NCI-H146 (cell line): ENCODE measurements around the gene NTNG1.
"Not testable (repeated sequence)": the region's sequence is repeated elsewhere in the genome, so short reads cannot be mapped to it uniquely, and the experiment has no call there.

Experiments
- DNase-seq: peaks from one replicate; lab custom pipeline; 2025; lab: John Stamatoyannopoulos, UW

Gene NTNG1

DNA sequence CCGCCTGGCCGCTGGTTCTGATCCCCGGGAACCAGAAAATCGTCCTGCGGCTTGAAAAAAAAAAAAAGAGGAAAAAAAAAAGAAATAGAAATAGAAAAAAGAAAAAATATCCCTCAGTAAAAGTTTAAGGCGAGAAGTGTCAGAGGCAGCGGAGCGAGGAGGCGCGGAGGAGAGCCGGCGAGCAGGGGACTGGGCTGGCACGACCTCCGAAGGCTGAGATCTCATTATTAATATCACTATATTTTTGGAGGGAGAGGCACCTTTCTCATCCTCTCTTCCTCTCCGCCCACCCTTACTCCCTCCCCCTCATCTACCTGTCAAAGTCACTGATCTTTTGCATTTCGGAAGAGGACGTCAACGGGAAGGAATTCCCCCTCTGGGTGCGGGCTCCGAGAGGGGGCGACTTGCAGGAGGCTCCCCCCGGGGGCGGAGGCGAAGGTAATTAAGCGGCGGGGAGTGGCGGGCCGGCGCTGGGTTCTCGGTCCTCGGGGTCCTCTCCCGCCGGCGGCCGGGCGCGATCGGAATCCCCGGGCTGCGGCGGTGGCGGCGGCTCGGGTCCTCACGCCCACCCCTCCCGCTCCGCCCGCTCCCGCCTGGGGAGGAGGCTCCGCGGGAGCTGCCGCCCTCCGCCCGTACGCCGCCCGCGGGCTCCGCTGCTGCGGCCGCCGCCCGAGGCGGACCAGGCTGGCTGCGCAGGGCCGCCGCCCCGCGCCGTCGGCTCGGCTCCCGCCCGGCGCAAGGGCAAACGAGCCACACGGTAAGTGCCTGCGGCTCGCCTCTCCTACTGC is at the start of gene NTNG1:
NTNG1 (plus strand) TSS at position 337 of the 788 bp plus-strand sequence.
- DNase-seq: peak; percentile 83

DNA sequence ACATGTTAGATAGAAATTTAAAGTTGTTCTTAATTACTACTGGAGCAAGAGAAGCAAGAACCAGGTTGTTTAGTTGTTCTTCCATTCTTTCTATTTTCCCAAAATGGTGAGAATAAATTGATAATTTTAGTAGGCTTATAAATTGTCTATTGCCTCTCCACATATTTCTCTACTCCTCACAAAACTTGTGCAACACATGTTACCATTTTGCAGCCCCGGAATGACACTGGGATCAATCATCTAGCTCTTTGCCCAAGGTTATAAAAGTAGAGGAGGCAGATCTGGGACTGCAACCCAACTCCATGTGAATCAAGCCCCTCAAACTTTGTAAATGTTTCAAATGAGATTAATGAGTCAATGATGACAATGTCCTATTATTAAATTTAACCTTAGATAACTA is 49.4 kb upstream of the NTNG1 start:
- no peak for DNase-seq

DNA sequence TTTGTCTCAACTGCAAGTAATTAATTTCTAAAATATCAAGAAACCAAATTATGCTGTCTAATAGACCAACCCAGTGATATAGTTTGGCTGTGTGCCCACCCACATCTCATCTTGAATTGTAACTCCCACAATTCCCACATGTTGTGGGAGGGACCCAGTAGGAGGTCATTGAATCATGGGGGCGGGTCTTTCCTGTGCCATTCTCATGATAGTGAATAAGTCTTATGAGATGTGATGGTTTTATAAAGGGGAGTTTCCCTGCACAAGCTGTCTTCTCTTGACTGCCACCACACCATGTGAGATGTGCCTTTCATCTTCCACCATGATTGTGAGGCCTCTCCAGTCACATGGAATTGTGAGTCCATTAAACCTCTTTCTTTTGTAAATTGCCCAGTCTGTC is 47.4 kb upstream of the NTNG1 start:
- not testable (repeated sequence) for DNase-seq

DNA sequence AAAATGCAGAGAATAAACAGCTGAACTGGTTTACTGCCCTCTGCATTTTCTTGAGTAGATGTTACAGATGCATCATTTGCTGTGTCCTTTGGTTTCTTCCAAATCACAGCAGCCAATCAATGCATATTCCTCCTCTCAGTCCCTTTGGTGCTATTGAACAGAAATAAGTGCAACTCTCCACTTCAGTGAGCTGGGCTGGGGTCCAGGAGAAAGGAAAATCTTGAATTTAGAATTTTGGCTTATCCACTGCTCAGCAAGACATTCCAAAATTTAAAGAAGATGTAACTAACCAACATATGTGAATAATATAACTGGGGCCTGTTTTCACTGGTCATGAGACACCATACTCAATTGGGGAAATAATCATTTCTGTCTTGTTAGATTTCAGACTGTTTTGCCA is 45.2 kb upstream of the NTNG1 start:
- DNase-seq: no peak

DNA sequence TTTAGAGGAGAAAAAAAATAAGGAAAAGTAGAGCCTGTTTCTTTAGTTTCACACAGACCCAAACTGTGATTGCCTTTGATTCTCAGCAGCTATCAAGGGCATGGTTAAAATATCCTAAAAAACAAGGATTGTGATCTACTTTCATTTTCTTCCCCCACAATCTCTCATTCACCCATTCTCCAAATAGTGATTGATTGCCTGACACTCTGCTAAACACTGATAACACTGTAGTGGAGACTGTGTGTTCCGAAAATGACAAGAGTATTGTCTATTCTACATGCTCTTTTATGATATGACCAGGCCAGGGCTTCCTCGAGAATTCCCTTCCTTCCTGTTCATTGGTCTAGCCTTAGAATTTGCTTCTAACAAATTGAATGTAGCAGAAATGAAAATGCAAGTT is 44.1 kb upstream of the NTNG1 start:
- DNase-seq: no peak

DNA sequence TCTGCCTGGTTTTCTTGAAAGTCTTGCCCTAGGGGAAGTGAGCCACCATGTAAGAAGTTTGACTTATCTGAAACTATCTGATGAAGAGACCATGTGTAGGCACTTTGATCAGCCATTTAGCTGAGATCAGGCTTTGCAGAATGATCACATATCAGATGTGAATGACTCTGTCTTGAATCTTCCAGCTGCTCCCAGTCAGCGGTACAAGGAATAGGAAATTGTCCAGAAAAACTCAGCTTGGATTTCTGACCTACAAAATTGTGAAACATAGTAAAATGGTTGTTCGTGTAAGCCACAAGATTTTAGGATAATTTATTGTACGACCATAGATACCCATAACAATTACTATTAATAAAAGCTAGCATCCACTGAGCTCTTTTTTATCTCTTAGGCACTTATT is 41.9 kb upstream of the NTNG1 start:
- no peak for DNase-seq

DNA sequence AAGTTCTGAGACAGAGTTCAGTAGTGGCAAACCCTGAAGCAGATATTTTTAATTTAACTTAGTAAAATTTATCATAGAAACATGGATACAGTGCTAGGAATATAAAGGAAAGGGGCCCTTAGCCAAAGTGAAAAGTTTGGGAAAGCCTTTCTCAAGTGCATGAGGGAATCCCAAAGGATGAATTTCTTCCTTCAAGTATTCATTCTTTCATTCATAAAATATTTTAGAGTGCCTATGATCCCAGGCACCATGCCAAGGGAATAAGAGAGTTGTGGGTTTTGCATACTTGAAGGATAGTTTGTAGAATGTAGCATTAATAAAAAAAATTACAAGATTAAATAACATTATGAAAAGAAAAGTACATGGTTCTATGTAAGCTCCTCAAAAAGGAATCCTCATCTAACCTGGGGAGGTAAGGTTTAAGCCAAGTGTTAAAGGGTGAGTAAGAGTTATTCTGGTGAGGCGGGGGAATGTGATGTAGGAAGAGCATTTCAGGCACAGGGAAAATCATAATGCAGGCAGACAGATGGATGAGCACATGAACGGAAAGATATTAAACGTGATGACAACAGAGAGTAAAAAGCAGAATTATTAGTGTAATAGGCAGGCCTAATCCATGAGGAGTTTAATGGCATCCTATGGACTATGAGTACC is 40.4 kb upstream of the NTNG1 start:
- no peak for DNase-seq

DNA sequence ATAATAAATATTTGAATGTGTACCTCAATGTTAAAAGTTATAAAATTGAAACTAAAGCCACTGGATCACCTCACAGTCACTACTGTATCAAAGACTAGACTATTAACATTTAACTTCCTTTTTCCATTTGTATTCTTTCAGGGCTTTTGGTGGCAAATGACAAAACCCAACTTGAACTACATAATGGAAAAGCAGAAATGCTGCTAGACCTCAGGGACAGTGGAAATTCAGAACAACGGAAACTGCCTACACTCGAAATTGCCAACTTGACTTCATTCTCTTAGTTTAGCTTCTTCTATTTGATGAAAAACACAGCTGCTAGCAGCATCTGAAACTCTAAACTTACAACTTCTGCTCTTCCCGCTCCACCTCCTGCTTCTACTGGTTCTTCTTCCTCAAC is 34.9 kb upstream of the NTNG1 start:
- DNase-seq: no peak

DNA sequence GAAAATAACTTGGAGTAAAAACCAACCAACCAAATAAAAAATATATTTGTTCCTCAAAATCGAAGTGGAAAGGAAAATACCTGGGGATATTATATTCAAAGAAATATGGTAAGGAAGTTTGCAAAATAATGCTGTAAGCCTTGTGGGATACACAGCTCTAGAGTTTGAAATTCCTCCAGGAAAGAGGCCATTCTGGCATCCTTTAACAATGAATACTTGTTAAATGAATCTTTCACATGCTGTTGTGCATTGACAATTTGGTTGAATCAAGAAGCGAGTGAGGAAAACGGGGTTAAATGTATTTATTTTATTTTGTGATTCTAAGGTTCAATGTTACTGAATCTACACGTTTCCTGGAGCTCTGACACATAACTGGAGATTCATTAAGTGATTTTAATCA is 30.5 kb upstream of the NTNG1 start:
- DNase-seq: no peak

DNA sequence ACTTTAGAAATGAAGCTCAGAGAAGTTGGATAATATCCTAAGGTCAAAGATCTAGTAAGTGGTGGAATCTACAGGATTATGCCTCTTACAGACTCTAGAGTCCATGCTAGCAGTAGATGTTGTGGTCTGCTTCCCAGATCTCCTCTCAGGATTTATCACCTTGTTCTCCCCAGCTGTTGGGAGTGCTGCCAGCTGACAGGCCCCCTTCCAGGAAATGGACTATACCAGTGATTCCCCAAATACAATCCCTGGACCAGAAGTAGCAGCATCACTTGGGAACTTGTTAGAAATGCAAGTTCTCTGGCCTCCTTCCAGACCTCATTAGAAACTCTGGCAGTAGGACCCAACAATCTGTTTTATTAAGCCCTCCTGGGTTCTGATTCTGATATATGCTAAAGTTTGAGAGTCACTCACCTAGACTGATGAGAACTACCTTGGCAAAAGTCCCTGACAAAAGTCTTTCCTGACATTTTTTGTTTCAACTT is 24.5 kb upstream of the NTNG1 start:
- no peak for DNase-seq

DNA sequence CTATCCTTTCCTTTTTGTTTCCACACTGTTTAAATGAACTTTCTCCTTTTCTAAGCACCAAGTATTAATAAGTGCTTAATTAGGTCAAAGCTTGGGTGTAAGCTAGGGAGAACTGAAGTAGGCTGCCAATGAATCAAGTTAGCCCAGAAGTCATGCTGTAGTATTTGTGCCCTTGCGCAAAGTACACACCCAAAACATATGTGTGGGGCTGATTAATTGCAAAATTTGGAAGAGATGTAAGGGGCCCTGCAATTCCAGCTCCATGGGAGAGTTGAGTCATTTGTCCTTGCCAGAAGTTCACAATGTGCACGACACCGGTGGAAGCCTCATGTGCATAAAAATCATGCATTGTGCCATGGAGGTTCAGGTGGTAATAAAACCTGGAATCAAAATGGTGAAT is 18.6 kb upstream of the NTNG1 start:
- no peak for DNase-seq

DNA sequence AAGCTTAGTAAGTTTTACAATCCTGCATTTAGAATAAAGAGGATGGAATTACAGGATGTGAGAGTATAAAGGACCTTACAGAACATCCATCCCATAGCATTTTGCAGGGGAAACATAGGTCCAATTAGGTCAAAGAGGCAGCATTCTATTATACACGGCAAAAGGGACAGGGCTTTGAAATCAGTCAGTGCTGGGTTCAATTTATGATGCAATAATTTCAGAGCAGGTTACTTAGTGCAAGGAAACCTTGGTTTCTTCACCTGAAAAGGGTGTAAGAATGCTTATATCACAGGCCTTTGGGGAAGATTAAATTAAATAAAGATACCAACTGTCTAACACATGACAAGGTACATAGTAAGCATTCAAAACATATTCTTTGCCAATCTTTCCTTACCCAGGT is 17.1 kb upstream of the NTNG1 start:
- DNase-seq: no peak

DNA sequence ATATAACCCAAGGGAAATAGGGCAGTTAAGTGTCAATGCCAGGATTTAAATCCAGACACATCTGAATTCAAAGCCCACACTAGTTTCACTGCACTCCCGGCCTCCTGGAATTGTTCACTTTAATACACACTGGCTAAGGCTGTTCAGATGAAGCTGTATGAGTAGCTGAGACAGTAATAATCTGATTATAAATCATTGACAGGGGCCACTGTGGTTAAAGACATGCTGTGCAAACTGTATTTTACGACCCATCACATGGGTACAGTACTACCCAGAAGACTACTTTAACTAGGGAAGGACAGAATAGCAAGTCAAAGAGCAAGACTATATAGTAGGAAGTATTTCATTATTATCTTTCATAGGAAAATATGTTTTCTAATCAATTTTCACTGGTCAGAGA is 16.1 kb upstream of the NTNG1 start:
- no peak for DNase-seq

DNA sequence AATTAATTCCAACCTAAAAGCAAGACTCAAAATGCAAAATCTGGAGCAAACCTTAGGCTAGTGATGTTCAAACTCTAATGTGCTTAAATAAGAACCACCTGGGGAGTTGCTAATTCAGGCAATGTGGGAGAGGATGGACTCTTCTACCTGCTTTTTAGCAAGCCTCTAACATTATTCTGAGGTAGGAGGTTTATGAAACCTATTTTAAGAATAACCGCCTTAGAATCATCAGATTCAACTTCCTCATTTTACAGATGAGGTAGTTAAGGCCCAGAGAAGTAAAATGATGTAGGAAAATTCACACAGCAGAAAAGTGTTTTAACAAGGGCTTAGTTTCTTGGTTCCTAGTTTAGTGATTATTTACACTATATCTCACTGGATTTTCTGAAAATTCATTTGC is 8.6 kb upstream of the NTNG1 start:
- DNase-seq: no peak

DNA sequence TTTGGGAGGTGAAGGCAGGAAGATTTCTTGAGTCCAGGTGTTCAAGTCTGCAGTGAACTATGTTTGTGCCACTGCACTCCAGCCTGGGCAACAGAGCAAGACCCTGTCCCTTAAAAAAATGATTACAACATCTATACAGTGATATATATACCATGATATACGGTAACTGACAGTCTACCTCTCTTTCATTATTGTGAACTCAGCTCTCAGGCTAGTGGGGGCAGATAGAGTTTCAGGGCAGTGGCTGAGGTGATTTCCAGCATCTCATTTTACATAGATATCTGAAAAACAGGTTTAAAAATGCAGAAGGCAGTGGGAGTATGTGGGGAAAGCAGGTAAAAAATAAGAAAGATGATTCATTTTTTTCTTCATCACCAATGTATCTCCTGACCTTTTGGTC is 8.1 kb upstream of the NTNG1 start:
- no peak for DNase-seq

DNA sequence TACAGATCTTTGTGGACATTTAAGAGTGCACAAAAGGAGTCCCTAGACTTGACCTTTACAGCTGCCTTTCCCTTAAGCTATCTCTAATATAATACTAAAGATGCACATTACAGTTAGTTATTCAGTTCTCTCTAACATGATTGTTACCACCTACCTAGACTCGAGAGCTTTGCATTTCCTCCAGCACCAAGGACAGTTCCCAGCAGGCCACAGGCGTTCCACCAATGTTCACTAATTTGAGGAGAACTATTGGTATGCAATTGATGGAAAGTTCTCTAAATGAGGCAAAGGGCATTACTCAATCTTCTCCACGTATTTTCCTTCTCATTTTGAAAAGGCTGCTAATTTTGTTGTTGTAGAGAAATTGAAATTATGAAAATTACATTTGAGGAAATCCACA is 5.4 kb upstream of the NTNG1 start:
- DNase-seq: no peak

DNA sequence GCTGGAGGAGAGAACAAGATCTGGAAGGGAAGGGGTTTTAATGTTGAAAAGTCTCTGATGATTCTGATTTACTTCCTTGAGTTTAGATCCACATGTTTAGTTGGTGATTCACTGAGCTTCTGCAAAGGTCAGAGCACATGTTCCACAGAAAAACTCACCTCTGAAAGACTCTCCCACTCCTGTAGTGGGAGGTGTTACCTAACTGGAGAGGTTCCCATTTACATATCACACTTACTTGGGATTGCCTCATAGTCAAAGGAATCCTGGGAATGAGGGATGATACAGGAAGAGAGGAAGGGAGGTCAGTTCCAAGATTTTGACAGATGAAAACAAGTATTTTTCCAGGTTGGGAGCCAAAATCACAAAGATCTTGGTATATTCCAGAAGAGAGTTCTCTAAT is 2.7 kb upstream of the NTNG1 start:
- DNase-seq: no peak

DNA sequence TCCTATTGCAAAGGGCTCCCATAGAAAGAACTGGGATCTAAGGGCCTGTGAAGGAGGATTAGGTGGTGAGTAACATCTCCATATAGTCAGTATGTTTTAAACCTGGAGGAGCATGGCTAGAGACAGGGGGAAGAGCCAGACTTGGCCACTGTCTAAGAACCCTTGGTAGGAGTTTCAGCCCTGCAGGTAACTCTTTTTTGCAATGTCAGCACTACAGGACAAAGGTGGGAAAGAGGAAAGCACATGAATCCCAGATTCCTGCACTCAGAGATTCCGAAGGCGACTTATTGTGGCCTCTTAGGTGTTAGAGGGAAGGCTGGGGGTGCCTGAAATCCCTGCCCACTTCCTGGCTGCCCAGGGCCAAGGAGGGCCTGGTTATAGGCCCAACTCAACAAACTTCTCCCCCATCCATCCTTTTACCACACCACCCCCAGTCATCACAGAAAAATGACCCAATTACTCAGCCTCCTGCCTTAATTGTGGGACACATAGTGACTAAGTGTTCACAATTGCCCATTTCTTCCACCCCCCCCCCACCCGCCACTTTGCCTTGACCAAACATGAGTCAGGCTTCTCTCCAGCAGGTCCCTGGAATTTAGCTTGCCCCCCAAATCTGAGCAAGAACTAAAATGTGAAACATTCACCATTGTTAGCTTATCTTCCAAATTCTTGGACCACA is 1.9 kb upstream of the NTNG1 start:
- no peak for DNase-seq

DNA sequence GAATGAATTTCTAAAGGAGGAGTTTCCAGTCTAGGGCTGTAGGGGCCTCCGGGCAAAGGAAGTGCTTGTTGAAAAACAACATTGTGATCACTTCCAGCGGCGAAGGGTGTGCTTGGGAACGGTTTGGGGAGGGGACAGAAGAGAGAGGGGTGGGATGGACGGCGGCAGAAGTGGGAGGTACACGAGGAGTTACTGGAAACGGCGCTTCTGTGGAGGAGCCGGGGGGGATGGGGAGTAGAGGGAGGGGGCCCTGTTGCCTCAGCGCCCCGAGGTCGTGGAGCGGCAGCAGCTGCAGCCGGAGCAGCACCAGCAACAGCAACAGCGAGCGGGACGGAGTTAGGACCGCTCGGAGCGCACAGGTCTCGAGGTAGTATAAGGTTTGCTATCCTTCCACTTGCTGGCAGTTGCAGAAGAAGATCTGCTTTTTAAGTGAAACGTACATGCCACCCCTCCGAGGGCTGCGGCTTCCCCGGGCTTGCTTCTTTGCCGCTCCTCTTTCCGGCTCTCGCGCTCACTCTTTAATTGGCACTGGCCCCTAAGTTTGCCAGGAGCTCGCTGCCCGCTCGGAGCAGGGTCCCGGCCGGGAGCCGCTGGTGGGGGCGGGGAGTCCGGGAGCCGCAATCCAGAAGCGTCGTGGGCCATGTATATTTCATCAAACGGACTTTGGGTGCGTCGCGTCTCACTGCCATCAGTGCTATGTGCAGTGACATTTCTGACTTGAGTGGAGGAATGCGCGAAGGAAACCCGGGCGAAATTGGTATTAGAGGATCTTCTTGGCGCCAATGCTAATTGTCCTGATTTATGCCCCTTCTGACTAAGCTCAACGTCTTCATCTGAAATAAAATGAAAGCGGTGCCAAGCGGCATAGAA is 771 bp upstream of the NTNG1 start:
- peak; percentile 79 for DNase-seq

DNA sequence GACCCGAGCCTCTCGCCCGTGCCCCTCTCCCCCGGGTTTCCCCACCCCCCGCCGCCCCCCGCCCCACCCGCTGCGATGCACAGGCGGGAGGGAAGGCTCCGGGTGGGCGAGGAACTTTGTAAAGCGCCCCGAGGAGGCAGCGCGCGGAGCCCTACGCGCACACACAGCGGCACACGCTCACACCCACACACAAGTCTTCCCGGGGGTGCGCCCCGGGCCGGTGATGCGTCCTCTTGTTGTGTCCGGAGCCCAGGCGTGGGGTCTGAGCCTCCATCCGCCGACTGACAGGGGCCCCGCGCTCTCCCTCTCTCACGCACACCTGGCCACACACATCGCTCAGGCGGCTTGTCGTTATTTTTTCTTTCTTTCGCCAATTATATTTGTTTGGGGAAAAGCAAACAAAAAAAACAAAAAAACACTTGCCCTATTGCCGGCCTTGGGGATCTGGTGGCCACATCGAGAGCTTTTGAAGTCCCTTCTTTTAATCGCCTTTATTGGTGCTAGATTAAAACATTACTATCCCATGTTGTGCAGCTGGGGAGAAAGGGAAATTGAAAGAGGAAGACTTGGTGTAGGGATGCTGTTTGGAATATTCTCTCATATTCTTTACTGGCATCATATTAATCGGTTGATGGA is 770 bp downstream of the NTNG1 start:
- peak; percentile 83 for DNase-seq

DNA sequence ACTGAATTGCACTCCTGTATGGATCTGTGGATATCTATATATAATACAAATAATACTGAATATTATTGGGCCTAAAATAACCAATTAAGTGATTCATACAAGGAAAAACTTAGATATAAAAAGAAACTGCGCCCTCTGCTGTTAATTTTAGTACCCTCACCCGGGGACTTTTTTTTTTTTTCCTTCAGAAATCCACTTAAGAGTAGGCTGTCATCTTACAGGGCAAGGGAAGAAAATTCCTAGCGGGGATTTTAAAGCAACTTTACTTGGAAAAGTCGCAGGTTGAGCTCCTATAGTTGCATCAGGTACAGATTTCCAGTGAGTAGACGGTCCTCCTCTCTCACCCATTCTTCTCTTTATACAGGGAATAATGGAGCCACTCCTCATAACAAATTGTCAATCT is 1.3 kb downstream of the NTNG1 start:
- DNase-seq: peak; percentile 78

DNA sequence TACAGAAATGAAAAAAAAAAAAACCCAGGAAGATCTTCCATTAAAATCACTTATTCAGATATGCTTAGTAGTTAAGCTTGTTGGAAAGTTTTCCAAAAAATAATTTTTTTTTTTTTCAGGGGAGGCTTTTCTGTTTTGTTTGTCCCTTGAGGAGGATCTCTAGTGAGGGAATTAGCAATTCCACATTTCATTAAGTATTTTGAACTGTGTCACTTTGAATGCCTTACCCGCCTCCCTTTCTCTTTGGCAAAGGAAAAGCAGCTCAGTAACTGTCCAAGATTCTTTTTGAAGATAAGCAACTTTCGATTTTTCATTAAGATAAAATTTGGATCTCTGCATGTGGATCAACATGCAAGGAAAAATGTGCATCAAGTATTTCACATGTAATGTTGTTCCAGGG is 1.8 kb downstream of the NTNG1 start:
- DNase-seq: no peak
